HG03025 (cell line): ENCODE results near the gene IGSF10.

ENCODE experiments used
- ATAC-seq: cut with Tn5 transposase; IDR thresholded peaks from one replicate; pipeline ENCODE4 v1.9.1; 2021; ENCODE audit warnings: mild to moderate bottlenecking, moderate library complexity; ENCODE audit not compliant: unreplicated experiment, low FRiP score

The IGSF10 gene

GRCh38 chr3:151423091-151423490, 37.8 kb downstream of the IGSF10 start:
- no peak for ATAC-seq

GRCh38 chr3:151421938-151422337, 38.9 kb downstream of the IGSF10 start:
- no peak for ATAC-seq

- ATAC-seq = no peak
Observed at GRCh38 chr3:151419806-151420205, 41.1 kb downstream of the IGSF10 start.

- no peak for ATAC-seq
Observed at GRCh38 chr3:151415289-151415688, 45.6 kb downstream of the IGSF10 start.

GRCh38 chr3:151412989-151413388, 47.9 kb downstream of the IGSF10 start:
- no peak for ATAC-seq
